Mucosa of rectum (tissue), 2 donors: ENCODE data around the gene KIAA1958.

Source experiments
- H3K27ac ChIP-seq, 2 donors: one replicate each; pipeline ENCODE4 v1.7.0; 2013; ENCODE audit warnings: inconsistent platforms in 2 of 2, low read depth in 2 of 2, low read length in 2 of 2
- H3K27me3 ChIP-seq, 2 donors: one replicate each; pipeline ENCODE4 v1.7.0; 2013; ENCODE audit warnings: low read length in 2 of 2; ENCODE audit not compliant: control insufficient read depth in 2 of 2, insufficient read depth in 2 of 2
- H3K36me3 ChIP-seq, 2 donors: one replicate each; pipeline ENCODE4 v1.7.0; 2013; ENCODE audit warnings: low read length in 2 of 2; ENCODE audit not compliant: control insufficient read depth in 2 of 2, insufficient read depth in 2 of 2
- H3K4me1 ChIP-seq, 2 donors: one replicate each; pipeline ENCODE4 v1.7.0; 2013; ENCODE audit warnings: low read length in 2 of 2, mild to moderate bottlenecking in 1 of 2; ENCODE audit not compliant: control insufficient read depth in 2 of 2, insufficient read depth in 2 of 2
- H3K4me3 ChIP-seq, 2 donors: one replicate each; pipeline ENCODE4 v1.7.0; 2013; ENCODE audit warnings: low read length in 2 of 2
- H3K9ac ChIP-seq, 2 donors: one replicate each; pipeline ENCODE4 v1.7.0; 2013; ENCODE audit warnings: low read length in 2 of 2, low read depth in 1 of 2, mild to moderate bottlenecking in 1 of 2
- H3K9me3 ChIP-seq, 2 donors: one replicate each; pipeline ENCODE4 v1.7.0; 2013; ENCODE audit warnings: low read length in 2 of 2; ENCODE audit not compliant: control insufficient read depth in 2 of 2
- donor health status: healthy.
- donor health status: Normal muscosa, but diverticular disease.

The KIAA1958 gene

GRCh38 chr9:112462855-112463254 lies 23.8 kb upstream of the KIAA1958 start:
- peaks cover 11 to 20% of the 10 kb centered on the region in 2 donors for H3K36me3 ChIP-seq
- H3K4me1 ChIP-seq = no peaks in the 10 kb centered on the region

DNA sequence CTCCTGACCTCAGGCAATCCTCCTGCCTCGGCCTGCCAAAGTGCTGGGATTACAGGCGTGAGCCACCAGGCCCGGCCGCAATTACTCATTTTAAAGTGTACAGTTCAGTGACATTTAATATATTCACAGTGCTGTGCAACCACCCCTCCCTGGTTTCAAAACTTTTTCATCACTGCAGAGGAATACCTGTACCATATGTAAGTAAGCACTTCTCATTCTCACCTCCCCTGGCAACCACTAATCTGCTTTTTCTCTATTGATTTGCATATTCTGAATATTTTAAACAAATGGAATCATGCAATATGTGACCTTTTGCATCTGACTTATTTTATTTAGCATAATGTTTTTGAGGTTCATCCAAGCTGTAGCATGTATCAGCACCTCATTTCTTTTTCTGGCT lies 21.3 kb upstream of the KIAA1958 start:
- H3K36me3 ChIP-seq = peaks cover 9 to 16% of the 10 kb centered on the region in 2 donors
- no peak overlapping the region for H3K9ac ChIP-seq
- H3K27me3 ChIP-seq = no peaks in the 10 kb centered on the region
- H3K4me3 ChIP-seq = no peak overlapping the region
- H3K4me1 ChIP-seq = no peaks in the 10 kb centered on the region
- H3K9me3 ChIP-seq = no peaks in the 10 kb centered on the region
- no peak overlapping the region for H3K27ac ChIP-seq

More at GRCh38 chr9:112462855-112463254, 23.8 kb upstream of the KIAA1958 start:
- Histone ChIP-seq H3K9me3 (no peaks in the 10 kb centered on the region), H3K27ac (no peak overlapping the region), H3K27me3 (no peaks in the 10 kb centered on the region), H3K9ac (no peak overlapping the region), H3K4me3 (no peak overlapping the region)

DNA sequence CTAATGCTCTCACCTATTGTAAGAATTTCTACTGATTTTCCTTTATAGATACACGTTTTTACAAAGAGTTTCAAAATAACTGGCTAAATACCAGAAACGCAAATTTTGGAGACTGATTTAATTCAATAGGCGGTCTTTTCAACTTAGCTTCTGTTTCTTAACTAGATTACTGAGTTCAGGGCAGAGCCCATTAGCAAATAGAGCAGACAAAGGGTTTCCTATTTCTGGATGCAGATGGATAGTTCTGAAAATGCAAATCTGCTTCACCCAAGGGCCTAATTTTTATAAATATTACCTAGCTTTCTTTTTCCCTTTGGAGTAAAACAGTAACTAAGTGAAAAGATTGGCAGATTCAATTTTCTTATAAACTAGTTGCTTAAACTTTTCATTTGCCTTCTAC lies 13.6 kb upstream of the KIAA1958 start:
- Histone ChIP-seq H3K9ac (no peak overlapping the region), H3K36me3 (peaks cover 4 to 10% of the 10 kb centered on the region in 2 donors), H3K27ac (no peak overlapping the region), H3K4me3 (no peak overlapping the region), H3K9me3 (no peaks in the 10 kb centered on the region), H3K27me3 (no peaks in the 10 kb centered on the region), H3K4me1 (no peaks in the 10 kb centered on the region)

- no peaks in the 10 kb centered on the region for H3K27me3 ChIP-seq
- H3K9me3 ChIP-seq = no peaks in the 10 kb centered on the region
- no peak overlapping the region for H3K27ac ChIP-seq
- H3K36me3 ChIP-seq = peaks cover 3 to 4% of the 10 kb centered on the region in 2 donors
- H3K4me1 ChIP-seq = no peaks in the 10 kb centered on the region
- no peak overlapping the region for H3K4me3 ChIP-seq
- H3K9ac ChIP-seq = no peak overlapping the region
These were observed 12.6 kb upstream of the KIAA1958 start for GRCh38 chr9:112473986-112474385.

- H3K4me3 ChIP-seq = no peak overlapping the region
- no peaks in the 10 kb centered on the region for H3K27me3 ChIP-seq
- H3K4me1 ChIP-seq = no peaks in the 10 kb centered on the region
- peaks cover 3 to 4% of the 10 kb centered on the region in 2 donors for H3K36me3 ChIP-seq
- H3K9me3 ChIP-seq = no peaks in the 10 kb centered on the region
- H3K9ac ChIP-seq = no peak overlapping the region
- H3K27ac ChIP-seq = no peak overlapping the region
These were observed 11.3 kb upstream of the KIAA1958 start for GRCh38 chr9:112475318-112475717.

DNA sequence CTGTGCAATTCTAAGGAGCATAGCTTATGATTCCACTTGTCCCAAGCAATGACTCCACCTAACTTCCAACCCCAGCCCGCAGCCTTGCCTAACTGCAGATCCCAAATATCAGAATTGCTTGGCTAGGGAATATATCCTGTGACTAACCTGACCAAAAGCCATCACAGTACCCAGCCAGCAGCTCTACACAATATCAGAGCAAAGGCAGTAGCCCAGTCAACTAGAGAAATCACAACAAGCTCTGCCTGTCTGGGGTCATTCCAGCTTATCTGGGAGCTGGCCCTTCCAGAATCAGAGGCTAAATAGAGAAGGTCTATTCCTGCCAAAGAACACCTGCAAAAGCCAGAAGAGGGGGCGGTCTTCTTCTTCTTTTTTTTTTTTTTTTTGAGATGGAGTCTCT lies 9.3 kb upstream of the KIAA1958 start:
- peaks cover 0 to 3% of the 10 kb centered on the region in 2 donors for H3K36me3 ChIP-seq
- H3K4me3 ChIP-seq = no peak overlapping the region
- H3K9me3 ChIP-seq = no peaks in the 10 kb centered on the region
- no peaks in the 10 kb centered on the region for H3K27me3 ChIP-seq
- H3K4me1 ChIP-seq = no peaks in the 10 kb centered on the region
- no peak overlapping the region for H3K9ac ChIP-seq
- no peak overlapping the region for H3K27ac ChIP-seq

GRCh38 chr9:112479221-112479620 lies 7.4 kb upstream of the KIAA1958 start:
- Histone ChIP-seq H3K4me1 (no peaks in the 10 kb centered on the region), H3K27ac (no peak overlapping the region), H3K36me3 (peaks cover 0 to 3% of the 10 kb centered on the region in 2 donors), H3K4me3 (no peak overlapping the region), H3K27me3 (no peaks in the 10 kb centered on the region), H3K9ac (no peak overlapping the region), H3K9me3 (no peaks in the 10 kb centered on the region)

DNA sequence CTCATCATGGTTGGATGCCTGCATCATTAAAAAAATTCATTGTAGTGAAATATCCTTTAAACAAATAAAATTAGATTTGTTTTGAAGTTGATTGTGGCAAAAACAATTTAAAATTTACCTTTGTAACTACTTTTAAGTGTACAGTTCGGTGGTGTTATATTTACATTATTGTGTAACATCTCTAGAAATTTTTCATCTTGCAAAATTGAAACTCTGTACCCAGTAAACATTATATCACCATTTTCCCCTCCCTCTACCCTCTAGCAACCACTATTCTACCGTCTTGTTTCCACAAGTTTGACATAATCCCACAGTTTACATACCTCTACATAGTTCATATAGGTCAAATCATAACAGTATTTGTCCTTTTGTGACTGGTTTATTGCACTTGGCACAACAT lies 2.0 kb upstream of the KIAA1958 start:
- Histone ChIP-seq H3K36me3 (no peaks in the 10 kb centered on the region), H3K9ac (no peak overlapping the region), H3K27me3 (no peaks in the 10 kb centered on the region), H3K27ac (no peak overlapping the region), H3K4me3 (no peak overlapping the region), H3K9me3 (no peaks in the 10 kb centered on the region), H3K4me1 (peaks cover 7 to 11% of the 10 kb centered on the region in 2 donors)

DNA sequence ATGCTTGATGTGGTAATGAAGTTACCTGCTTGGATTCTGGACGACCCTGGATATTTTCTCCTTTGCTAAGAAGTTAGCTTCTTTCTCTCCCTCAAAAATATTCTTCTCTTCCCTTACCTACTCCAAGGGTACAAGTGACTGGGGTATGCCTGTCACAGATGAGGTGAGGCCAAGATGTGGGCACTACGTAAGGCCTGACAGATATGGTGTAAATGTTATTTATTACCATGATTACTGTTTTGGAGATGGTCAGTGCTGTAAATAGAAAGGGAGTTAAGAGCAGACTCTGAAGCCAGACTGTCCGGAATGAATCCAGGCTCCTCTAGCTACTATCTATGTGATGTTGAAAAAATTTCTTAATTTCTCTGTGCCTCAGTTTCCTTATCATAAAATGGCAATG lies 1.1 kb upstream of the KIAA1958 start:
- H3K27ac ChIP-seq = no peak overlapping the region
- H3K4me1 ChIP-seq = peaks cover 7 to 11% of the 10 kb centered on the region in 2 donors
- no peaks in the 10 kb centered on the region for H3K9me3 ChIP-seq
- H3K9ac ChIP-seq = no peak overlapping the region
- H3K4me3 ChIP-seq = peak overlapping the region in 1 of 2 donors; percentile 80
- H3K27me3 ChIP-seq = no peaks in the 10 kb centered on the region
- no peaks in the 10 kb centered on the region for H3K36me3 ChIP-seq

- H3K4me3 ChIP-seq = peak overlapping the region; percentile 80 to 85
- peaks cover 7 to 11% of the 10 kb centered on the region in 2 donors for H3K4me1 ChIP-seq
- peak overlapping the region; percentile 54 to 78 for H3K9ac ChIP-seq
- no peaks in the 10 kb centered on the region for H3K27me3 ChIP-seq
- H3K9me3 ChIP-seq = no peaks in the 10 kb centered on the region
- no peaks in the 10 kb centered on the region for H3K36me3 ChIP-seq
- peak overlapping the region; percentile 48 to 52 for H3K27ac ChIP-seq
These were observed 576 bp downstream of the KIAA1958 start for GRCh38 chr9:112487008-112487798.
